Keratinocyte (primary cell): ENCODE measurements around the gene TUBB4A.

Experiments
- EZH2 ChIP-seq: IDR thresholded peaks from one replicate; pipeline ENCODE4 v1.6.1; 2012; ENCODE audit warnings: inconsistent platforms, mild to moderate bottlenecking, low read length, moderate library complexity
- TF ChIP-seq, protein P1 (sequence below), 3 experiments: IDR thresholded peaks in 1 of 3; conservative IDR thresholded peaks in 1 of 3; optimal IDR thresholded peaks in 1 of 3; 2 replicates in 2 of 3; 3 replicates in 1 of 3; pipeline versions ENCODE3 to v1.5.1; 2011; ENCODE audit warnings: low read length in 3 of 3, mild to moderate bottlenecking in 3 of 3, moderate library complexity in 2 of 3, control low read depth in 1 of 3, inconsistent platforms in 1 of 3; ENCODE audit not compliant: insufficient read depth in 2 of 3; ENCODE audit errors: extremely low read depth in 1 of 3

DNA sequence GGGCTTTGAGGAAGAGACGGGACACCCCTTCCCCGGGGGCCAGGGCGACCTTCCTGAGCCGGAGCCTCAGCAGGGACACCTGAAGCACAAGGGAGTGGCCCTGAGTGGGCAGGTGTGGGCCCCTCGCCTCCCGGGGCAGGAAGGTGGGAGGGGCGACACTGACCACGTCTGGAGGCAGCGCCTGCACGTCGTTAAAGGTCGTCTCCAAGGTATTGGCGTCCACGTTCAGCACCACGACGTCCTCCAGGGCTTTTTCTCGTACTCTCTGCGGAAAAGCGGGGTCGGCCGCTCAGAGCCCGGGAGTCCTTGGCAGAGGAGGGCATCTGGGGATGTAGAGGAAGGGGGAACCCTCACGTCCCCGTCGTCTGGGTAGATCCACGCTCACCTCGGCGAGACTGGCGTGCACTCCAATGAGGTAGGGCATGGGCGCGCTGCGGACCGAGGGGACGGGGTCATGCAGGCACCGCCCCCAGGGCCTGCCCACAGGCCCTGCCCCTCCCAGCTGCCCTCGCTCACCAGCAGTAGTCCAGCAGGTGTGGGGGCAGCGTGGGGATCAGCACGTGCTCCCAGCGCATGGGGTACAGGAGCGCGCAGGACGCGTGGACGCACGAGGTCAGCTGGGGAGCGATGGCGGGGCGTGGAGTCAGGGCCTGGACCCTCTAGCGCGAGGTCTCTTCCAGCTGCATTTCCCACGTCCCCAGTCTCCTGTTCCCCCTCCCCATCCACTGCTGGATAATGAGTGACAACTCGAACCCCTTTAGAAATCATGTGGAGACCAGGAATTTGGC lies 26.6 kb downstream of the TUBB4A start:
- TF ChIP-seq, protein P1, sequence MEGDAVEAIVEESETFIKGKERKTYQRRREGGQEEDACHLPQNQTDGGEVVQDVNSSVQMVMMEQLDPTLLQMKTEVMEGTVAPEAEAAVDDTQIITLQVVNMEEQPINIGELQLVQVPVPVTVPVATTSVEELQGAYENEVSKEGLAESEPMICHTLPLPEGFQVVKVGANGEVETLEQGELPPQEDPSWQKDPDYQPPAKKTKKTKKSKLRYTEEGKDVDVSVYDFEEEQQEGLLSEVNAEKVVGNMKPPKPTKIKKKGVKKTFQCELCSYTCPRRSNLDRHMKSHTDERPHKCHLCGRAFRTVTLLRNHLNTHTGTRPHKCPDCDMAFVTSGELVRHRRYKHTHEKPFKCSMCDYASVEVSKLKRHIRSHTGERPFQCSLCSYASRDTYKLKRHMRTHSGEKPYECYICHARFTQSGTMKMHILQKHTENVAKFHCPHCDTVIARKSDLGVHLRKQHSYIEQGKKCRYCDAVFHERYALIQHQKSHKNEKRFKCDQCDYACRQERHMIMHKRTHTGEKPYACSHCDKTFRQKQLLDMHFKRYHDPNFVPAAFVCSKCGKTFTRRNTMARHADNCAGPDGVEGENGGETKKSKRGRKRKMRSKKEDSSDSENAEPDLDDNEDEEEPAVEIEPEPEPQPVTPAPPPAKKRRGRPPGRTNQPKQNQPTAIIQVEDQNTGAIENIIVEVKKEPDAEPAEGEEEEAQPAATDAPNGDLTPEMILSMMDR (optimal IDR thresholded peaks at IDR 0.05 in 1 of 3, IDR thresholded peaks at IDR 0.05 in 1 of 3, conservative IDR thresholded peaks at IDR 0.05 in 1 of 3; ENCODE audit: extremely low read depth in 1 of 3, insufficient read depth in 2 of 3, low read length in 3 of 3) = no peak
- TF ChIP-seq EZH2 = peak; percentile 64
